Epithelial cell of esophagus (primary cell): ENCODE data around the gene IGSF23.

Experiments
- DNase-seq: peaks from one replicate; pipeline ENCODE4 v3.0.0; 2010; ENCODE audit warnings: low read depth
- H3K4me3 ChIP-seq: 2 replicates; pipeline ENCODE4 v1.5.1; 2011; ENCODE audit warnings: mild to moderate bottlenecking, low read length, control low read depth
- CTCF ChIP-seq: IDR thresholded peaks from 2 replicates; pipeline ENCODE4 v1.5.1; 2011; ENCODE audit warnings: low read depth, mild to moderate bottlenecking, low read length, control low read depth, inconsistent platforms; ENCODE audit not compliant: insufficient read depth; ENCODE audit errors: missing control alignments

The IGSF23 gene

GRCh38 chr19:44673510-44673909 is 60.1 kb downstream of the IGSF23 start:
- DNase-seq: no peak
- no peak overlapping the region for H3K4me3 ChIP-seq
- TF ChIP-seq CTCF: no peak

GRCh38 chr19:44675521-44675920 is 62.2 kb downstream of the IGSF23 start:
- no peak for TF ChIP-seq CTCF

GRCh38 chr19:44677019-44677811 is 63.9 kb downstream of the IGSF23 start:
- peak; percentile 65 for DNase-seq
- no peak overlapping the region for H3K4me3 ChIP-seq
- no peak for TF ChIP-seq CTCF

More at GRCh38 chr19:44675521-44675920, 62.2 kb downstream of the IGSF23 start:
- DNase-seq: no peak
- no peak overlapping the region for H3K4me3 ChIP-seq

GRCh38 chr19:44680536-44680935 is 67.2 kb downstream of the IGSF23 start:
- no peak for TF ChIP-seq CTCF
- no peak overlapping the region for H3K4me3 ChIP-seq
- no peak for DNase-seq

- H3K4me3 ChIP-seq: no peak overlapping the region
- no peak for TF ChIP-seq CTCF
- no peak for DNase-seq
Observed at GRCh38 chr19:44681992-44682790, 68.8 kb downstream of the IGSF23 start.

GRCh38 chr19:44682807-44683206 is 69.4 kb downstream of the IGSF23 start:
- TF ChIP-seq CTCF: no peak
- no peak for DNase-seq
- no peak overlapping the region for H3K4me3 ChIP-seq
